ENCODE results near the gene PRKG2.

The PRKG2 gene

GRCh38 chr4:81113024-81113423 lies 102.0 kb downstream of the PRKG2 start:
- ATAC-seq (ENCODE audit: low read depth): no peak
- no peak overlapping the region for H3K4me3 ChIP-seq (ENCODE audit: severe bottlenecking)
- H3K27ac ChIP-seq (ENCODE audit: poor library complexity, severe bottlenecking): no peak overlapping the region
- H3K27me3 ChIP-seq (ENCODE audit: insufficient read depth, poor library complexity, severe bottlenecking): no peaks in the 10 kb centered on the region
- H3K36me3 ChIP-seq (ENCODE audit: low read depth): no peaks in the 10 kb centered on the region
- H3K4me1 ChIP-seq (ENCODE audit: insufficient read depth, poor library complexity, severe bottlenecking): peaks cover 3% of the 10 kb centered on the region
- no peaks in the 10 kb centered on the region for H3K9me3 ChIP-seq (ENCODE audit: severe bottlenecking)
- no peak for TF ChIP-seq CTCF (IDR thresholded peaks at IDR 0.05; ENCODE audit: poor library complexity, severe bottlenecking)
- DNase-seq (ENCODE audit: low spot score): no peak

- no peak for TF ChIP-seq CTCF (IDR thresholded peaks at IDR 0.05; ENCODE audit: poor library complexity, severe bottlenecking)
- no peaks in the 10 kb centered on the region for H3K9me3 ChIP-seq (ENCODE audit: severe bottlenecking)
- no peak overlapping the region for H3K4me3 ChIP-seq (ENCODE audit: severe bottlenecking)
- H3K27me3 ChIP-seq (ENCODE audit: insufficient read depth, poor library complexity, severe bottlenecking): no peaks in the 10 kb centered on the region
- peaks cover 3% of the 10 kb centered on the region for H3K4me1 ChIP-seq (ENCODE audit: insufficient read depth, poor library complexity, severe bottlenecking)
- no peaks in the 10 kb centered on the region for H3K36me3 ChIP-seq (ENCODE audit: low read depth)
- no peak for DNase-seq (ENCODE audit: low spot score)
- no peak overlapping the region for H3K27ac ChIP-seq (ENCODE audit: poor library complexity, severe bottlenecking)
- no peak for ATAC-seq (ENCODE audit: low read depth)
Observed at GRCh38 chr4:81109356-81109755, 105.7 kb downstream of the PRKG2 start.

- ATAC-seq (ENCODE audit: low read depth) (no peak), DNase-seq (ENCODE audit: low spot score) (no peak)
- H3K27ac ChIP-seq (ENCODE audit: poor library complexity, severe bottlenecking): no peak overlapping the region
- no peak for TF ChIP-seq CTCF (IDR thresholded peaks at IDR 0.05; ENCODE audit: poor library complexity, severe bottlenecking)
- no peaks in the 10 kb centered on the region for H3K9me3 ChIP-seq (ENCODE audit: severe bottlenecking)
- H3K4me3 ChIP-seq (ENCODE audit: severe bottlenecking): no peak overlapping the region
- no peaks in the 10 kb centered on the region for H3K4me1 ChIP-seq (ENCODE audit: insufficient read depth, poor library complexity, severe bottlenecking)
- H3K36me3 ChIP-seq (ENCODE audit: low read depth): no peaks in the 10 kb centered on the region
- no peaks in the 10 kb centered on the region for H3K27me3 ChIP-seq (ENCODE audit: insufficient read depth, poor library complexity, severe bottlenecking)
Observed at GRCh38 chr4:81106150-81106549, 108.9 kb downstream of the PRKG2 start.

GRCh38 chr4:81102107-81102506 lies 112.9 kb downstream of the PRKG2 start:
- Histone ChIP-seq H3K4me3 (ENCODE audit: severe bottlenecking) (no peak overlapping the region), H3K27ac (ENCODE audit: poor library complexity, severe bottlenecking) (no peak overlapping the region), H3K9me3 (ENCODE audit: severe bottlenecking) (no peaks in the 10 kb centered on the region), H3K27me3 (ENCODE audit: insufficient read depth, poor library complexity, severe bottlenecking) (no peaks in the 10 kb centered on the region), H3K36me3 (ENCODE audit: low read depth) (no peaks in the 10 kb centered on the region), H3K4me1 (ENCODE audit: insufficient read depth, poor library complexity, severe bottlenecking) (no peaks in the 10 kb centered on the region)
- no peak for TF ChIP-seq CTCF (IDR thresholded peaks at IDR 0.05; ENCODE audit: poor library complexity, severe bottlenecking)
- DNase-seq (ENCODE audit: low spot score) (no peak), ATAC-seq (ENCODE audit: low read depth) (no peak)

- no peak overlapping the region for H3K4me3 ChIP-seq (ENCODE audit: severe bottlenecking)
- no peaks in the 10 kb centered on the region for H3K36me3 ChIP-seq (ENCODE audit: low read depth)
- H3K27ac ChIP-seq (ENCODE audit: poor library complexity, severe bottlenecking): no peak overlapping the region
- no peak for TF ChIP-seq CTCF (IDR thresholded peaks at IDR 0.05; ENCODE audit: poor library complexity, severe bottlenecking)
- DNase-seq (ENCODE audit: low spot score) (no peak), ATAC-seq (ENCODE audit: low read depth) (no peak)
- H3K9me3 ChIP-seq (ENCODE audit: severe bottlenecking): no peaks in the 10 kb centered on the region
- no peaks in the 10 kb centered on the region for H3K27me3 ChIP-seq (ENCODE audit: insufficient read depth, poor library complexity, severe bottlenecking)
- no peaks in the 10 kb centered on the region for H3K4me1 ChIP-seq (ENCODE audit: insufficient read depth, poor library complexity, severe bottlenecking)
Observed at GRCh38 chr4:81096566-81096965, 118.5 kb downstream of the PRKG2 start.
